Mucosa of descending colon (tissue), 3 donors: Measurements from ENCODE around the gene VWA5B2. TPM values are rescaled to one million over a fixed set of nuclear protein-coding genes. Genes with fewer than 3 reads are reported as not detected.

Experiments used
- ATAC-seq: fragments of 200-7000 bp; cut with Tn5 transposase; one replicate; pipeline ENCODE4 v1.9.1; 2020; ENCODE audit warnings: mild to moderate bottlenecking, moderate library complexity
- DNase-seq, 3 donors: peaks; one replicate each; pipeline ENCODE4 v3.0.0-alpha.2; 2020
- H3K36me3 ChIP-seq: fragments of 200-600 bp; one replicate; pipeline ENCODE4 v1.8.0; 2021; ENCODE audit warnings: low read depth, mild to moderate bottlenecking
- H3K4me1 ChIP-seq: fragments of 200-600 bp; one replicate; pipeline ENCODE4 v1.8.0; 2021; ENCODE audit warnings: low read depth, mild to moderate bottlenecking
- H3K4me3 ChIP-seq: fragments of 200-600 bp; one replicate; pipeline ENCODE4 v1.8.0; 2021; ENCODE audit warnings: mild to moderate bottlenecking
- H3K9me3 ChIP-seq: fragments of 200-600 bp; one replicate; pipeline ENCODE4 v1.8.0; 2021; ENCODE audit warnings: mild to moderate bottlenecking
- CTCF ChIP-seq: fragments of 200-600 bp; IDR thresholded peaks from one replicate; pipeline ENCODE4 v1.8.0; 2022; ENCODE audit warnings: antibody characterized with exemption, mild to moderate bottlenecking
- intact Hi-C, 2 donors: fragments of 100-400 bp; cut with DNase I in 1 of 2; cut with micrococcal nuclease in 1 of 2; formaldehyde crosslinking; loops; one replicate each; pipeline versions ENCODE4 v1.11.0 to v1.11.1; 2022; cut with DNase I, micrococcal nuclease
- total RNA-seq, 3 donors: library from RNA; stranded (reverse); fragmentation: NEBNext Ultra II Directional in 2 of 3; extraction: Animal tissue kit (Norgen Biotek cat#: 25700) in 2 of 3; gene quantifications; one replicate each; pipeline versions ENCODE4 v1.2.1 to v1.2.4, GENCODE V29; 2021 to 2023
- donor health status: DM: no; HTN: no; CAD: no; lungs with moderate emphysema.
- donor health status: DM: no; HTN: no; CAD: no.
- donor health status: DM: no; HTN: yes; CAD: no.

VWA5B2 gene
- total RNA-seq, 3 donors from 2014 or later: 0.60 to 2.9 (median 2.6) TPM

GRCh38 chr3:184236033-184236410, 6.6 kb downstream of the VWA5B2 start:
- DNase-seq: peak in 1 of 3 donors; percentile 39
- ATAC-seq: no peak
- TF ChIP-seq CTCF: no peak
- H3K4me3 ChIP-seq: no peak overlapping the region
- intact Hi-C loops: no loop called here
- no peaks in the 10 kb centered on the region for H3K9me3 ChIP-seq
- H3K36me3 ChIP-seq: no peaks in the 10 kb centered on the region
- peaks cover 1% of the 10 kb centered on the region for H3K4me1 ChIP-seq

GRCh38 chr3:184236636-184237035, 7.3 kb downstream of the VWA5B2 start:
- H3K36me3 ChIP-seq: no peaks in the 10 kb centered on the region
- DNase-seq (peak in 1 of 3 donors; percentile 27), ATAC-seq (no peak)
- no peaks in the 10 kb centered on the region for H3K4me1 ChIP-seq
- TF ChIP-seq CTCF: no peak
- intact Hi-C loops: no loop called here
- H3K4me3 ChIP-seq: no peak overlapping the region
- H3K9me3 ChIP-seq: no peaks in the 10 kb centered on the region

- intact Hi-C loops: no loop called here
- Histone ChIP-seq H3K9me3 (no peaks in the 10 kb centered on the region), H3K36me3 (no peaks in the 10 kb centered on the region), H3K4me1 (no peaks in the 10 kb centered on the region), H3K4me3 (no peak overlapping the region)
- DNase-seq (no peak), ATAC-seq (no peak)
- no peak for TF ChIP-seq CTCF
Measured at GRCh38 chr3:184237211-184237610, 7.8 kb downstream of the VWA5B2 start.

GRCh38 chr3:184237807-184238206, 8.4 kb downstream of the VWA5B2 start:
- H3K4me3 ChIP-seq: no peak overlapping the region
- H3K36me3 ChIP-seq: no peaks in the 10 kb centered on the region
- DNase-seq (no peak), ATAC-seq (no peak)
- no peak for TF ChIP-seq CTCF
- intact Hi-C loops: no loop called here
- no peaks in the 10 kb centered on the region for H3K9me3 ChIP-seq
- no peaks in the 10 kb centered on the region for H3K4me1 ChIP-seq

- intact Hi-C loops: no loop called here
- Histone ChIP-seq H3K36me3 (no peaks in the 10 kb centered on the region), H3K4me1 (no peaks in the 10 kb centered on the region), H3K9me3 (no peaks in the 10 kb centered on the region), H3K4me3 (no peak overlapping the region)
- ATAC-seq: no peak
- peak in 1 of 3 donors; percentile 44 for DNase-seq
- no peak for TF ChIP-seq CTCF
Measured at GRCh38 chr3:184238246-184238818, 8.9 kb downstream of the VWA5B2 start.

- no peak for TF ChIP-seq CTCF
- no peak for ATAC-seq
- intact Hi-C loops: no loop called here
- Histone ChIP-seq H3K4me1 (no peaks in the 10 kb centered on the region), H3K9me3 (no peaks in the 10 kb centered on the region), H3K4me3 (no peak overlapping the region), H3K36me3 (no peaks in the 10 kb centered on the region)
- DNase-seq: peak in 1 of 3 donors; percentile 46
Measured at GRCh38 chr3:184239221-184239620, 9.8 kb downstream of the VWA5B2 start.
